ENCODE data around the gene PLCB3.
A peak's percentile ranks its signal among the peaks of the same experiment; 100 is the strongest.

- TF ChIP-seq, protein P1, sequence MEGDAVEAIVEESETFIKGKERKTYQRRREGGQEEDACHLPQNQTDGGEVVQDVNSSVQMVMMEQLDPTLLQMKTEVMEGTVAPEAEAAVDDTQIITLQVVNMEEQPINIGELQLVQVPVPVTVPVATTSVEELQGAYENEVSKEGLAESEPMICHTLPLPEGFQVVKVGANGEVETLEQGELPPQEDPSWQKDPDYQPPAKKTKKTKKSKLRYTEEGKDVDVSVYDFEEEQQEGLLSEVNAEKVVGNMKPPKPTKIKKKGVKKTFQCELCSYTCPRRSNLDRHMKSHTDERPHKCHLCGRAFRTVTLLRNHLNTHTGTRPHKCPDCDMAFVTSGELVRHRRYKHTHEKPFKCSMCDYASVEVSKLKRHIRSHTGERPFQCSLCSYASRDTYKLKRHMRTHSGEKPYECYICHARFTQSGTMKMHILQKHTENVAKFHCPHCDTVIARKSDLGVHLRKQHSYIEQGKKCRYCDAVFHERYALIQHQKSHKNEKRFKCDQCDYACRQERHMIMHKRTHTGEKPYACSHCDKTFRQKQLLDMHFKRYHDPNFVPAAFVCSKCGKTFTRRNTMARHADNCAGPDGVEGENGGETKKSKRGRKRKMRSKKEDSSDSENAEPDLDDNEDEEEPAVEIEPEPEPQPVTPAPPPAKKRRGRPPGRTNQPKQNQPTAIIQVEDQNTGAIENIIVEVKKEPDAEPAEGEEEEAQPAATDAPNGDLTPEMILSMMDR (IDR thresholded peaks at IDR 0.05), result no peak
- peak; percentile 25 to 43 for TF ChIP-seq POLR2A (IDR thresholded peaks at IDR 0.05)
Measured at GRCh38 chr11:64233913-64234586, 17.3 kb upstream of the PLCB3 start, which contains the start of gene VEGFB.
